Nephron progenitor cell (in vitro differentiated cells): ENCODE results near the gene HIP1R.

Source experiments
- DNase-seq: peaks from one replicate; pipeline ENCODE4 v3.0.0; 2021
- H3K27ac Mint-ChIP-seq: 2 replicates; pipeline ENCODE4 v1.8.0; 2021; ENCODE audit warnings: mild to moderate bottlenecking, moderate library complexity, mixed read lengths
- H3K27me3 Mint-ChIP-seq: 2 replicates; pipeline ENCODE4 v1.8.0; 2021; ENCODE audit warnings: mild to moderate bottlenecking, low read depth, mixed read lengths; ENCODE audit not compliant: poor library complexity
- H3K36me3 Mint-ChIP-seq: 2 replicates; pipeline ENCODE4 v1.8.0; 2021; ENCODE audit warnings: low read depth, mixed read lengths
- H3K4me1 Mint-ChIP-seq: 2 replicates; pipeline ENCODE4 v1.8.0; 2021; ENCODE audit warnings: mixed read lengths
- H3K4me3 Mint-ChIP-seq: 2 replicates; pipeline ENCODE4 v1.8.0; 2021; ENCODE audit warnings: mild to moderate bottlenecking, moderate library complexity, mixed read lengths
- H3K9me3 Mint-ChIP-seq: 2 replicates; pipeline ENCODE4 v1.8.0; 2021; ENCODE audit warnings: mild to moderate bottlenecking, moderate library complexity, mixed read lengths
- TF ChIP-seq, protein P1 (sequence below): fragments of 200-600 bp; sonication (generic); IDR thresholded peaks from 2 replicates; pipeline ENCODE4 v1.5.0; 2021; ENCODE audit warnings: antibody characterized with exemption

The HIP1R gene

DNA sequence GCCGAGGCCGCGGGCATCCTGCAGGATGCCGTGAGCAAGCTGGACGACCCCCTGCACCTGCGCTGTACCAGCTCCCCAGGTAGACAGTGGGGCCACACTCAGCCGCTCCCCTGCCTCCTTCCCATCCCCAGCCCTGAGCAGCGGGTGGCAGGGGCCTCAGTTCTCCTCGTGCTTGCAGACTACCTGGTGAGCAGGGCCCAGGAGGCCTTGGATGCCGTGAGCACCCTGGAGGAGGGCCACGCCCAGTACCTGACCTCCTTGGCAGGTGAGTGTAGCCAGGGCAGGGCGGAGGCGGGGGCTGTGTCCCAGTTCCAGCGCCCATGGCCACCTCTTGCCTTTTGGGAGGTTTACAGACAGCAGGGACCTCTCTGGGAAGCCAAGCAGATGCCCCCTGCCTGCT lies 22.9 kb downstream of the HIP1R start:
- Mint-ChIP-seq H3K27me3 (no peaks in the 10 kb centered on the region), H3K27ac (no peak overlapping the region), H3K4me1 (peaks cover 33% of the 10 kb centered on the region), H3K4me3 (no peak overlapping the region), H3K9me3 (no peaks in the 10 kb centered on the region), H3K36me3 (peaks cover 4% of the 10 kb centered on the region)
- no peak for DNase-seq
- TF ChIP-seq, protein P1, sequence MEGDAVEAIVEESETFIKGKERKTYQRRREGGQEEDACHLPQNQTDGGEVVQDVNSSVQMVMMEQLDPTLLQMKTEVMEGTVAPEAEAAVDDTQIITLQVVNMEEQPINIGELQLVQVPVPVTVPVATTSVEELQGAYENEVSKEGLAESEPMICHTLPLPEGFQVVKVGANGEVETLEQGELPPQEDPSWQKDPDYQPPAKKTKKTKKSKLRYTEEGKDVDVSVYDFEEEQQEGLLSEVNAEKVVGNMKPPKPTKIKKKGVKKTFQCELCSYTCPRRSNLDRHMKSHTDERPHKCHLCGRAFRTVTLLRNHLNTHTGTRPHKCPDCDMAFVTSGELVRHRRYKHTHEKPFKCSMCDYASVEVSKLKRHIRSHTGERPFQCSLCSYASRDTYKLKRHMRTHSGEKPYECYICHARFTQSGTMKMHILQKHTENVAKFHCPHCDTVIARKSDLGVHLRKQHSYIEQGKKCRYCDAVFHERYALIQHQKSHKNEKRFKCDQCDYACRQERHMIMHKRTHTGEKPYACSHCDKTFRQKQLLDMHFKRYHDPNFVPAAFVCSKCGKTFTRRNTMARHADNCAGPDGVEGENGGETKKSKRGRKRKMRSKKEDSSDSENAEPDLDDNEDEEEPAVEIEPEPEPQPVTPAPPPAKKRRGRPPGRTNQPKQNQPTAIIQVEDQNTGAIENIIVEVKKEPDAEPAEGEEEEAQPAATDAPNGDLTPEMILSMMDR: no peak

DNA sequence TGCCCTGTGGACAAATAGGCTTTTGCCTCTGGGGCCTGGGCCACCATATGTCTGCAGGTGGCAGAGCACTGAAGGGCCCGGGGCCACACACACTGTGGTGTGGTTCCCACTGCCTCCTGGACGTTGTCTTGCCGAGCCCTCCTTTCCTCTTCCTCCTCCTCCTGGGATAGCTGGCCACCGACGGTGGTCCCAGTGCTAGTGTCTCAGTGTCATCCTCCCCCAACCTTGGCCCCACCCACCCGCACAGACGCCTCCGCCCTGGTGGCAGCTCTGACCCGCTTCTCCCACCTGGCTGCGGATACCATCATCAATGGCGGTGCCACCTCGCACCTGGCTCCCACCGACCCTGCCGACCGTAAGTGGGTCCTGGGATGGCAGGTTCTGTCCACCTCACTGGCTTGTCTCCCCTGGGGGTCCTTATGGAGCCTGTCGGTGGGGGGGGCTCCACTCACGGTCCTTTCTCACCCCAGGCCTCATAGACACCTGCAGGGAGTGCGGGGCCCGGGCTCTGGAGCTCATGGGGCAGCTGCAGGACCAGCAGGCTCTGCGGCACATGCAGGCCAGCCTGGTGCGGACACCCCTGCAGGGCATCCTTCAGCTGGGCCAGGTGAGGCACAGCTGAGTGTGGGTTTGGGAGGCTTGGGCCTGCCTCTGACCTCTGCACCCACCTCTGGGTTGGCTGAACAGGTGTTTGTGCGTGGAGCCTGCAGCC lies 23.5 kb downstream of the HIP1R start:
- no peak for DNase-seq
- Mint-ChIP-seq H3K4me1 (peaks cover 34% of the 10 kb centered on the region), H3K4me3 (no peak overlapping the region), H3K36me3 (peaks cover 4% of the 10 kb centered on the region), H3K9me3 (no peaks in the 10 kb centered on the region), H3K27me3 (no peaks in the 10 kb centered on the region), H3K27ac (no peak overlapping the region)
- TF ChIP-seq, protein P1: no peak

DNA sequence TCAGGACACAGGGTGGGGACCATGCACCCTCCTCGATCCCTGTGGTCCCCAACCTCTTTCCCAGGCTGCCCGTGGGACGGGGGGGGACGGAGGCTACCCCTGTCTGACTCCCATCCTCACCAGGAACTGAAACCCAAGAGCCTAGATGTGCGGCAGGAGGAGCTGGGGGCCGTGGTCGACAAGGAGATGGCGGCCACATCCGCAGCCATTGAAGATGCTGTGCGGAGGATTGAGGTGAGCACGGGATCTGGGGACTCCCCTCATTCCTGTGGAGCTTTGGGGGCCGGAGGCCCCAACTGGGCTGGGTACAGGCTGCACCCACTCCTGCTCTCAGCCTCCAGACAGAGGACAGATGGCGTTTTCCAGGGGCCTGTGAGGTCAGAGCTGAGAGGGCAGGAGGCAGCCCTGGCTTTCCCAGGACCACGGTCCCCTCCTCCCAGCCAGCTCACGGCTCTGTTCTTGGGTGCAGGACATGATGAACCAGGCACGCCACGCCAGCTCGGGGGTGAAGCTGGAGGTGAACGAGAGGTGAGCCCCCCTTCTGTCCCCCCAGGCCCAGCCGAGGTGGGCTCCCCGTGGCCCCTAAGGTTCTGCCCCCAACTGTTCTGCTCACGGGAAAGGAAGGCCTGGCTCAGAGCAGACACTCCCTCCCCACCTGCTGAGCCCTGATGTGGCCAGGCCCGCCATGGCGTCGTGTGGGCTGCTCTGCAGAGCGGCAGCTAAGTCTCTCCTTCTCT lies 24.2 kb downstream of the HIP1R start:
- H3K36me3 Mint-ChIP-seq: peaks cover 7% of the 10 kb centered on the region
- peaks cover 27% of the 10 kb centered on the region for H3K4me1 Mint-ChIP-seq
- no peaks in the 10 kb centered on the region for H3K27me3 Mint-ChIP-seq
- DNase-seq: no peak
- no peaks in the 10 kb centered on the region for H3K9me3 Mint-ChIP-seq
- no peak overlapping the region for H3K27ac Mint-ChIP-seq
- no peak overlapping the region for H3K4me3 Mint-ChIP-seq
- TF ChIP-seq, protein P1: no peak

DNA sequence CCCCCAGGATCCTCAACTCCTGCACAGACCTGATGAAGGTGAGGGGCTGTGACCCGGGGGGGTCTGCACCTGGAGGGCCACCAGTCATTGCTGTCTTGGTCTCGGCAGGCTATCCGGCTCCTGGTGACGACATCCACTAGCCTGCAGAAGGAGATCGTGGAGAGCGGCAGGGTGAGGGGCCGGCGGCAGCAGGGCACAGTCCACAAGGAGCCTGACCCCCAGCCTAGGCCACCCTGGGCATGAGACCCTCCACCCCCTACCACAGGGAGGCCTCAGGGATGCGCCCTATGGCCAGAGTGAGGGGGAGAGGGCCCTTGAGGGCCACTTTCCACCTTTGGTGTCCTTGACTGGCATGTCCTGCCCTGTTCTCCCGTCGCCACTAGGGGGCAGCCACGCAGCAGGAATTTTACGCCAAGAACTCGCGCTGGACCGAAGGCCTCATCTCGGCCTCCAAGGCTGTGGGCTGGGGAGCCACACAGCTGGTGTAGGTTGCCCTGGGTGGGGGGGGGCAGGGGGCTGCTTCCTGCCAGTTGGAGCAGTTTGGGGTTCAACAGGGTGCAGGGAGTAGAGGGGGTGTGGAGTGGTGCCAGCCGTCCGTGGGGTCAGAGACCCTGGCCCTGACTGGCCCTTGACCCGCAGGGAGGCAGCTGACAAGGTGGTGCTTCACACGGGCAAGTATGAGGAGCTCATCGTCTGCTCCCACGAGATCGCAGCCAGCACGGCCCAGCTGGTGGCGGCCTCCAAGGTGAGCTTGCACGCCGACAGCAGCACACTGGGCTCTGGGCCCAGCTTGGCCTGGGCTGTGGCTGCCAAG lies 25.0 kb downstream of the HIP1R start:
- Mint-ChIP-seq H3K27me3 (no peaks in the 10 kb centered on the region), H3K9me3 (no peaks in the 10 kb centered on the region), H3K27ac (no peak overlapping the region), H3K36me3 (peaks cover 8% of the 10 kb centered on the region), H3K4me3 (no peak overlapping the region), H3K4me1 (peaks cover 24% of the 10 kb centered on the region)
- peak; percentile 87 for DNase-seq
- TF ChIP-seq, protein P1: peak; percentile 89

DNA sequence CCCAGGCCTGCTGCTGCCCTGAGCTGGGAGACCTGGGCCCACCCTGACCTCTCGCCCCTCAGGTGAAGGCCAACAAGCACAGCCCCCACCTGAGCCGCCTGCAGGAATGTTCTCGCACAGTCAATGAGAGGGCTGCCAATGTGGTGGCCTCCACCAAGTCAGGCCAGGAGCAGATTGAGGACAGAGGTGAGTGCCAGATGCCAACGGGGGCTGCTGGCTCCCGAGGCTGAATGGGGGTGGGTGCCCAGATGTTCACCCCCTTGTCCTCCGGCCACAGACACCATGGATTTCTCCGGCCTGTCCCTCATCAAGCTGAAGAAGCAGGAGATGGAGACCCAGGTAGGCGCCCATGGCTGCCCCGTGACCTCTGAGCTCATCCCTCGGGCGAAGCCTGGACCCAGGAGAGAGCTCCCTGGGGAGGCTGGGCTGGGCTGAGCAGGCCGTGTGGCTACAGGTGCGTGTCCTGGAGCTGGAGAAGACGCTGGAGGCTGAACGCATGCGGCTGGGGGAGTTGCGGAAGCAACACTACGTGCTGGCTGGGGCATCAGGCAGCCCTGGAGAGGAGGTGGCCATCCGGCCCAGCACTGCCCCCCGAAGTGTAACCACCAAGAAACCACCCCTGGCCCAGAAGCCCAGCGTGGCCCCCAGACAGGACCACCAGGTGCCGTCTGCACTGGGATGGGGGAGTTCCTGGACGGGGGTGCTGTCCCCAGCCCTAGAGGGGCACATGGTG lies 25.8 kb downstream of the HIP1R start:
- no peak for DNase-seq

More for the DNA sequence above, 25.8 kb downstream of the HIP1R start:
- TF ChIP-seq, protein P1: no peak
- H3K36me3 Mint-ChIP-seq: peaks cover 8% of the 10 kb centered on the region
- H3K4me3 Mint-ChIP-seq: no peak overlapping the region
- H3K27ac Mint-ChIP-seq: no peak overlapping the region
- H3K4me1 Mint-ChIP-seq: peaks cover 19% of the 10 kb centered on the region
- H3K9me3 Mint-ChIP-seq: no peaks in the 10 kb centered on the region
- H3K27me3 Mint-ChIP-seq: no peaks in the 10 kb centered on the region
